ENCODE data around the gene PTPRO. TPM values are rescaled to one million over a fixed set of nuclear protein-coding genes. Genes with fewer than 3 reads are reported as not detected.

PTPRO gene
- total RNA-seq, 1 donor from 2014 or later = 0.75 TPM

DNA sequence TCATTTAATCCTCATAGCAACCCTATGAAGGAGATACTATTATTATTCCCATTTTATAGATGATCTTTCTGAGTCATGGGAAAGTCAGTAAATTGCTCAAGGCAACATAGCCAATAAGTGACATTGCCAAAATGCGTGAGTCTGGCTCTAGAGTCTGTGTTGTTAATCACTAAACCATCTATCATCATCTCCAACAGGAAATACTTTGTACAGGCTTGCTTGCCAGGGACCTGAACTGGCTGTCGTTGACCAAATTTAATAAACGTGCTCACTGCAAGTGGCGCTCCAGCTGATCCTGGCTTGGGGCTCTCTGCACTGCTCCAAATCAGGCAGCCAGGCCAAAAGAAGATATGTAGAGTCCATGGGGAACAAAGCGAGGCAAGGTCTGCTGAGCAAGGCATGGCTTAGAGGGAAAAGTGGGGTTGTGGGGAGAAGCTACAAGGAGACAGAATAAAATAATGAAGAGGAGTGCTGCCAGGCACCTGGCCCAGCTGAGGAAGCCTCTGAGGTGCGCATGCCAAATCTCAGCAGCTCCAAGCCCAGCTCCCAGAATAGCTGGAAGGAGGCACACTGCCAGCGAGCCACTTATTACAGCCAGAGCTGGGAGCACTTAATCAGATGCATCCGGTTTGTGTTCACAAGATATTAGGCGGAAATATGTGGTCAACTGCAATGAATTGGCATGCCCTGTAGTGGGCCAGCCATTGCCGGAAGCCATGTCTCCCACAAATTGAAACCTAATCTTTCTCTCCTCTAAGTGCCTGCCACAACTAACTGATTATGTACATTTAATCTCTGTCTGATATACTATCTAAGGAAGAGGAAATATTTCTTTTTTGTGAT lies 43.3 kb upstream of the PTPRO start:
- Mint-ChIP-seq H3K9me3 (ENCODE audit: unreplicated experiment) (no peaks in the 10 kb centered on the region), H3K4me3 (ENCODE audit: unreplicated experiment) (no peak overlapping the region), H3K27me3 (ENCODE audit: unreplicated experiment) (no peaks in the 10 kb centered on the region), H3K36me3 (ENCODE audit: unreplicated experiment) (no peaks in the 10 kb centered on the region), H3K27ac (ENCODE audit: unreplicated experiment) (peak overlapping the region; percentile 55), H3K4me1 (ENCODE audit: unreplicated experiment) (peaks cover 16% of the 10 kb centered on the region)
- no peak for TF ChIP-seq CTCF (IDR thresholded peaks at IDR 0.05)
- DNase-seq (ENCODE audit: extremely low spot score, unreplicated experiment) = no peak

DNA sequence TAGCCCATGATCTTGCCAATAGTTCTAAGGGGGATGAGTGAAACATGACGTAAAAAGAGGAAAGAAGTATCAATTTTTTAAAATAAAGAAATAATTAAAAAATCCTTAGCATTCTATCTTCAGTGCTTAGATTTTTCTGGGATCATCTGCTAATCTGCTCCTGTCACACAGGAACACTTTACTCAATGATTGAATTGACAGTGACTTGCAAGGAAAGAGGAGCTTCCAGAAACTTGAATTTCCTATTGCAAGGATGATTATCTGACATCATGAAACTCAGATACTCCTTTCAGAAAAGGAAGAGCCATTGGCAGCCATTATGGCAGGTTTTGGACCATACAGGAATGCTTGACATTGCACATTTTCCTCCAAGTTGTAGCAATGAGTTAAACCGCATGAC lies 41.4 kb upstream of the PTPRO start:
- peaks cover 14% of the 10 kb centered on the region for H3K27me3 Mint-ChIP-seq (ENCODE audit: unreplicated experiment)
- H3K27ac Mint-ChIP-seq (ENCODE audit: unreplicated experiment) = no peak overlapping the region
- H3K4me3 Mint-ChIP-seq (ENCODE audit: unreplicated experiment) = no peak overlapping the region
- no peaks in the 10 kb centered on the region for H3K36me3 Mint-ChIP-seq (ENCODE audit: unreplicated experiment)
- no peak for TF ChIP-seq CTCF (IDR thresholded peaks at IDR 0.05)
- peaks cover 6% of the 10 kb centered on the region for H3K4me1 Mint-ChIP-seq (ENCODE audit: unreplicated experiment)
- DNase-seq (ENCODE audit: extremely low spot score, unreplicated experiment) = no peak
- peaks cover 7% of the 10 kb centered on the region for H3K9me3 Mint-ChIP-seq (ENCODE audit: unreplicated experiment)

- DNase-seq (ENCODE audit: extremely low spot score, unreplicated experiment) = no peak
- Mint-ChIP-seq H3K4me3 (ENCODE audit: unreplicated experiment) (no peak overlapping the region), H3K27me3 (ENCODE audit: unreplicated experiment) (peaks cover 41% of the 10 kb centered on the region), H3K4me1 (ENCODE audit: unreplicated experiment) (no peaks in the 10 kb centered on the region), H3K27ac (ENCODE audit: unreplicated experiment) (no peak overlapping the region), H3K36me3 (ENCODE audit: unreplicated experiment) (no peaks in the 10 kb centered on the region), H3K9me3 (ENCODE audit: unreplicated experiment) (peaks cover 7% of the 10 kb centered on the region)
- no peak for TF ChIP-seq CTCF (IDR thresholded peaks at IDR 0.05)
Measured at GRCh38 chr12:15289192-15289591, 33.1 kb upstream of the PTPRO start.

DNA sequence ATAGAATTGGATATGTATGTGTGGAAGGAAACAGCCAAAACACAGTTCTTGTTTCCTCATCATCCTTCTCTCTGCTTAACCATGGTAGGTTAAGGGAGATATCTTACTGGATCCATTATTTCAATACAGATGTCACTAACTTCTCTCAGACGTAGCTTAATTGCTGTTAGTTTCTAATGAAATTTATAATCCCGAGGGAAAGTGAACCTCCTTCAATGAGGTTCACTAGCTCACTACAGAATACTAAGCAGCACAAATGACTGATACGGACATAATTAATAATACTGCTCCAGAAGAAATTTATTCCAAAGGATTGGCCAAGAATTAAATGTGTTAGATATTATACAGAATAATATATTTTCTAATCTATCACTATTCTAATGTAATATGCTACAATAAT lies 28.6 kb upstream of the PTPRO start:
- Mint-ChIP-seq H3K9me3 (ENCODE audit: unreplicated experiment) (no peaks in the 10 kb centered on the region), H3K4me1 (ENCODE audit: unreplicated experiment) (no peaks in the 10 kb centered on the region), H3K27me3 (ENCODE audit: unreplicated experiment) (peaks cover 40% of the 10 kb centered on the region), H3K36me3 (ENCODE audit: unreplicated experiment) (no peaks in the 10 kb centered on the region), H3K27ac (ENCODE audit: unreplicated experiment) (no peak overlapping the region), H3K4me3 (ENCODE audit: unreplicated experiment) (no peak overlapping the region)
- no peak for DNase-seq (ENCODE audit: extremely low spot score, unreplicated experiment)
- no peak for TF ChIP-seq CTCF (IDR thresholded peaks at IDR 0.05)

DNA sequence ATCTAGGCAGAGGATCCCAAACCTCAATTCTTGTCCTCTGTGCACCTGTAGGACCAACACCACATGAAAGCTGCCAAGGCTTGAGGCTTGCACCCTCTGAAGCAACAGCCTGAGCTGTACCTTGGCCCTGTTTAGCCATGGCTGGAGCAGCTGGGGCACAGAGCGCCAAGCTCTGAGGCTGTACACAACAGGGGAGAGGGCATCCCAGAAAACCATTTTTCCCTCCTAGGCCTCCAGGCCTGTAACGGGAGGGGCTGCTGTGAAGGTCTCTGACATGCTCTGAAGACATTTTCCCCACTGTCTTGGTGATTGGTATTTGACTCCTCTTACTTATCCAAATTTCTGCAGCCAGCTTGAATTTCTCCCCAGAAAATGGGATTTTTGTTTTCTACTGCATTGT lies 22.4 kb upstream of the PTPRO start:
- peaks cover 68% of the 10 kb centered on the region for H3K27me3 Mint-ChIP-seq (ENCODE audit: unreplicated experiment)
- no peaks in the 10 kb centered on the region for H3K4me1 Mint-ChIP-seq (ENCODE audit: unreplicated experiment)
- no peak for TF ChIP-seq CTCF (IDR thresholded peaks at IDR 0.05)
- H3K36me3 Mint-ChIP-seq (ENCODE audit: unreplicated experiment) = no peaks in the 10 kb centered on the region
- no peak for DNase-seq (ENCODE audit: extremely low spot score, unreplicated experiment)
- H3K4me3 Mint-ChIP-seq (ENCODE audit: unreplicated experiment) = no peak overlapping the region
- H3K9me3 Mint-ChIP-seq (ENCODE audit: unreplicated experiment) = peaks cover 9% of the 10 kb centered on the region
- H3K27ac Mint-ChIP-seq (ENCODE audit: unreplicated experiment) = no peak overlapping the region

Measured in osteocyte (in vitro differentiated cells).